IMR-90 (cell line): Measurements from ENCODE around the gene MSI2.

Experiments used
- MAZ ChIP-seq: IDR thresholded peaks from 2 replicates; pipeline ENCODE4 v1.6.1; 2012; ENCODE audit warnings: low read depth, mild to moderate bottlenecking, low read length, improper control_type of control experiment, moderate library complexity, borderline replicate concordance
- POLR2A ChIP-seq: IDR thresholded peaks from 2 replicates; pipeline ENCODE4 v1.6.1; 2012; ENCODE audit warnings: mild to moderate bottlenecking, low read depth, low read length
- RCOR1 ChIP-seq: IDR thresholded peaks from 2 replicates; pipeline ENCODE4 v1.6.1; 2012; ENCODE audit warnings: mild to moderate bottlenecking, low read length, improper control_type of control experiment; ENCODE audit not compliant: insufficient replicate concordance
- SMC3 ChIP-seq: fragments of 150-350 bp; IDR thresholded peaks from 2 replicates; pipeline ENCODE4 v1.6.1; 2016; ENCODE audit warnings: low read depth, mild to moderate bottlenecking, antibody characterized with exemption, low read length, moderate library complexity
- TF ChIP-seq, protein P1 (sequence below): conservative IDR thresholded peaks from 2 replicates; pipeline ENCODE4 v1.5.1; 2012; ENCODE audit warnings: mild to moderate bottlenecking, low read depth, low read length, improper control_type of control experiment

GRCh38 chr17:57366177-57366557 is 109.8 kb downstream of the MSI2 start:
- TF ChIP-seq MAZ: no peak
- TF ChIP-seq POLR2A: no peak
- TF ChIP-seq, protein P1, sequence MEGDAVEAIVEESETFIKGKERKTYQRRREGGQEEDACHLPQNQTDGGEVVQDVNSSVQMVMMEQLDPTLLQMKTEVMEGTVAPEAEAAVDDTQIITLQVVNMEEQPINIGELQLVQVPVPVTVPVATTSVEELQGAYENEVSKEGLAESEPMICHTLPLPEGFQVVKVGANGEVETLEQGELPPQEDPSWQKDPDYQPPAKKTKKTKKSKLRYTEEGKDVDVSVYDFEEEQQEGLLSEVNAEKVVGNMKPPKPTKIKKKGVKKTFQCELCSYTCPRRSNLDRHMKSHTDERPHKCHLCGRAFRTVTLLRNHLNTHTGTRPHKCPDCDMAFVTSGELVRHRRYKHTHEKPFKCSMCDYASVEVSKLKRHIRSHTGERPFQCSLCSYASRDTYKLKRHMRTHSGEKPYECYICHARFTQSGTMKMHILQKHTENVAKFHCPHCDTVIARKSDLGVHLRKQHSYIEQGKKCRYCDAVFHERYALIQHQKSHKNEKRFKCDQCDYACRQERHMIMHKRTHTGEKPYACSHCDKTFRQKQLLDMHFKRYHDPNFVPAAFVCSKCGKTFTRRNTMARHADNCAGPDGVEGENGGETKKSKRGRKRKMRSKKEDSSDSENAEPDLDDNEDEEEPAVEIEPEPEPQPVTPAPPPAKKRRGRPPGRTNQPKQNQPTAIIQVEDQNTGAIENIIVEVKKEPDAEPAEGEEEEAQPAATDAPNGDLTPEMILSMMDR: no peak
- no peak for TF ChIP-seq RCOR1
- no peak for TF ChIP-seq SMC3
